K562 (cell line): ENCODE data around the gene ABCF3. TPM values are rescaled to one million over a fixed set of nuclear protein-coding genes. Genes with fewer than 3 reads are reported as not detected.

Experiments used
- FOXP1 ChIP-seq: sonication (generic); formaldehyde crosslinking; IDR thresholded peaks from 2 replicates; pipeline ENCODE4 v1.8.0; 2022; ENCODE audit warnings: mild to moderate bottlenecking, missing genetic modification reagents
- KLF6 ChIP-seq: fragments of 250-450 bp; sonication (Bioruptor Pico); IDR thresholded peaks from 2 replicates; pipeline ENCODE4 v1.4.0; 2020; ENCODE audit warnings: mild to moderate bottlenecking, moderate library complexity, borderline replicate concordance
- MLX ChIP-seq, 2 experiments: fragments of 450-650 bp in 1 of 2; sonication (generic) in 1 of 2; formaldehyde crosslinking; conservative IDR thresholded peaks; 2 replicates each; pipeline versions ENCODE4 v1.4.0 to v1.8.1; 2020 to 2022; ENCODE audit warnings: mild to moderate bottlenecking in 1 of 2, missing genetic modification reagents in 1 of 2
- NFIC ChIP-seq: fragments of 450-650 bp; IDR thresholded peaks from 2 replicates; pipeline ENCODE4 v1.6.1; 2017; ENCODE audit warnings: mild to moderate bottlenecking, inconsistent platforms
- PHF8 ChIP-seq: fragments of 200-600 bp; sonication (generic); IDR thresholded peaks from 2 replicates; pipeline ENCODE4 v1.6.1; 2012; ENCODE audit warnings: mixed run types, mild to moderate bottlenecking, inconsistent platforms, low read length, moderate library complexity, borderline replicate concordance
- POLR2G ChIP-seq: fragments of 200-400 bp; formaldehyde crosslinking; IDR thresholded peaks from 2 replicates; pipeline ENCODE4 v1.6.1; 2017; ENCODE audit warnings: low read depth, mild to moderate bottlenecking, antibody characterized with exemption, low read length, moderate library complexity
- SAP30 ChIP-seq: fragments of 200-600 bp; sonication (generic); IDR thresholded peaks from 2 replicates; pipeline ENCODE4 v1.6.1; 2012; ENCODE audit warnings: borderline replicate concordance, low read depth, mild to moderate bottlenecking, moderate library complexity, low read length, control low read depth, inconsistent platforms; ENCODE audit not compliant: insufficient read depth, poor library complexity, severe bottlenecking
- SLC30A9 ChIP-seq: fragments of 250-450 bp; sonication (Bioruptor Pico); IDR thresholded peaks from 2 replicates; pipeline ENCODE4 v1.8.0; 2022; ENCODE audit warnings: mild to moderate bottlenecking, moderate library complexity
- ZNF407 ChIP-seq: fragments of 450-650 bp; IDR thresholded peaks from 2 replicates; pipeline ENCODE4 v1.6.1; 2016; ENCODE audit warnings: low read depth
- polyA plus RNA-seq, 8 experiments: library from polyadenylated mRNA; depleted of rRNA in 4 of 8; stranded (reverse) in 5 of 8; unstranded in 3 of 8; fragments of >200 nt; fragmentation: Nextera tagmentation in 2 of 8; fragmentation: Illumina TruSeq in 1 of 8; extraction: Ambion mirVana in 2 of 8; extraction: Trizol in 1 of 8; gene quantifications; 2 replicates each; pipeline versions ENCODE4 v1.2.1 to v1.2.3, GENCODE V29; 2011 to 2014; ENCODE audit warnings: inconsistent platforms in 1 of 8, missing spikeins in 1 of 8
- total RNA-seq, 7 experiments: library from RNA; depleted of rRNA in 6 of 7; stranded (reverse); fragments of >200 nt in 6 of 7; fragmentation: Illumina TruSeq in 2 of 7; extraction: Trizol in 2 of 7; gene quantifications; 2 replicates each; pipeline versions ENCODE4 v1.2.1 to v1.2.3, GENCODE V29; 2011 to 2021; ENCODE audit warnings: low replicate concordance in 1 of 7

Gene ABCF3
- total and polyA plus RNA-seq, 9 of the 15 experiments (the other 6 are each of a cell fraction or from before 2014, with no cell fraction given): 6.7 to 77.9 (median 45.1) TPM

GRCh38 chr3:184186184-184186901 lies at the start of gene ABCF3 (continued):
- TF ChIP-seq ZNF407 (peak; percentile 7; the same call in 1 of the 2 replicates), KLF6 (no peak), SLC30A9 (CRISPR knock-in tag) (no peak), MLX (CRISPR knock-in tag; conservative IDR thresholded peaks at IDR 0.05) (0 out of 4 replicates have a peak, but pooled peaks of 1 of the 2 experiments have one; percentile 61), FOXP1 (CRISPR knock-in tag) (peak; percentile 55; the same call in 1 of the 2 replicates), SAP30 (peak; percentile 60), POLR2G (peak; percentile 62), NFIC (peak; percentile 19), PHF8 (peak; percentile 86; the same call in 1 of the 2 replicates)
